H1 (cell line): Measurements from ENCODE around the gene DGUOK. TPM values are rescaled to one million over a fixed set of nuclear protein-coding genes. Genes with fewer than 3 reads are reported as not detected.

Experiments used
- CHD7 ChIP-seq: fragments of 300-600 bp; sonication (generic); IDR thresholded peaks from 2 replicates; pipeline ENCODE4 v1.7.1; 2012; ENCODE audit warnings: low read length, moderate library complexity, mild to moderate bottlenecking, inconsistent platforms; ENCODE audit not compliant: insufficient replicate concordance
- GTF2F1 ChIP-seq: IDR thresholded peaks from 2 replicates; pipeline ENCODE4 v1.6.1; 2012; ENCODE audit warnings: low read depth, low read length, improper control_type of control experiment, borderline replicate concordance
- POLR2A ChIP-seq, 2 experiments: IDR thresholded peaks; 1 replicate in 1 of 2; 2 replicates in 1 of 2; pipeline ENCODE4 v1.6.1; 2011; ENCODE audit warnings: low read depth in 2 of 2, low read length in 2 of 2, mild to moderate bottlenecking in 2 of 2; ENCODE audit errors: control extremely low read depth in 1 of 2
- SAP30 ChIP-seq: fragments of 300-600 bp; sonication (generic); IDR thresholded peaks from 2 replicates; pipeline ENCODE4 v1.7.1; 2012; ENCODE audit warnings: low read length, moderate library complexity, mild to moderate bottlenecking, inconsistent platforms; ENCODE audit not compliant: insufficient read depth, insufficient replicate concordance
- polyA plus RNA-seq, 7 experiments: library from polyadenylated mRNA; depleted of rRNA in 3 of 7; stranded (reverse) in 5 of 7; unstranded in 2 of 7; fragments of >200 nt in 5 of 7; fragments of 200-250 nt in 2 of 7; gene quantifications; 1 replicate in 5 of 7; 2 replicates in 1 of 7; 4 replicates in 1 of 7; pipeline versions ENCODE4 v1.2.1 to v1.2.3, GENCODE V29; 2011 to 2013; ENCODE audit warnings: missing spikeins in 2 of 7, mixed read lengths in 2 of 7
- total RNA-seq: library from RNA; stranded (reverse); fragmentation: NEBNext Ultra II Directional; extraction: Animal tissue kit (Norgen Biotek cat#: 25700); gene quantifications from 2 replicates; pipeline ENCODE4 v1.2.1, GENCODE V29; 2021

The DGUOK gene
- total and polyA plus RNA-seq, 2 of the 8 experiments (the other 6 are each of a cell fraction or from before 2014, with no cell fraction given): 110 to 168 TPM

GRCh38 chr2:73901143-73901542, 25.5 kb upstream of the DGUOK start (continued):
- TF ChIP-seq CHD7 (no peak), GTF2F1 (no peak), SAP30 (no peak), POLR2A (IDR thresholded peaks at IDR 0.05; ENCODE audit: control extremely low read depth in 1 of 2, low read depth in 2 of 2, low read length in 2 of 2) (no peak)
